K562 treated with DMSO at 1 percent for 24 hours (cell line): ENCODE data around the gene CIITA. TPM values are rescaled to one million over a fixed set of nuclear protein-coding genes. Genes with fewer than 3 reads are reported as not detected.

Experiments used
- total RNA-seq: library from RNA; unstranded; fragments of 300-600 nt; gene quantifications from 2 replicates; pipeline ENCODE4 v1.2.3, GENCODE V29; 2022; ENCODE audit warnings: low read depth; ENCODE audit not compliant: insufficient read depth

The CIITA gene, protein sequence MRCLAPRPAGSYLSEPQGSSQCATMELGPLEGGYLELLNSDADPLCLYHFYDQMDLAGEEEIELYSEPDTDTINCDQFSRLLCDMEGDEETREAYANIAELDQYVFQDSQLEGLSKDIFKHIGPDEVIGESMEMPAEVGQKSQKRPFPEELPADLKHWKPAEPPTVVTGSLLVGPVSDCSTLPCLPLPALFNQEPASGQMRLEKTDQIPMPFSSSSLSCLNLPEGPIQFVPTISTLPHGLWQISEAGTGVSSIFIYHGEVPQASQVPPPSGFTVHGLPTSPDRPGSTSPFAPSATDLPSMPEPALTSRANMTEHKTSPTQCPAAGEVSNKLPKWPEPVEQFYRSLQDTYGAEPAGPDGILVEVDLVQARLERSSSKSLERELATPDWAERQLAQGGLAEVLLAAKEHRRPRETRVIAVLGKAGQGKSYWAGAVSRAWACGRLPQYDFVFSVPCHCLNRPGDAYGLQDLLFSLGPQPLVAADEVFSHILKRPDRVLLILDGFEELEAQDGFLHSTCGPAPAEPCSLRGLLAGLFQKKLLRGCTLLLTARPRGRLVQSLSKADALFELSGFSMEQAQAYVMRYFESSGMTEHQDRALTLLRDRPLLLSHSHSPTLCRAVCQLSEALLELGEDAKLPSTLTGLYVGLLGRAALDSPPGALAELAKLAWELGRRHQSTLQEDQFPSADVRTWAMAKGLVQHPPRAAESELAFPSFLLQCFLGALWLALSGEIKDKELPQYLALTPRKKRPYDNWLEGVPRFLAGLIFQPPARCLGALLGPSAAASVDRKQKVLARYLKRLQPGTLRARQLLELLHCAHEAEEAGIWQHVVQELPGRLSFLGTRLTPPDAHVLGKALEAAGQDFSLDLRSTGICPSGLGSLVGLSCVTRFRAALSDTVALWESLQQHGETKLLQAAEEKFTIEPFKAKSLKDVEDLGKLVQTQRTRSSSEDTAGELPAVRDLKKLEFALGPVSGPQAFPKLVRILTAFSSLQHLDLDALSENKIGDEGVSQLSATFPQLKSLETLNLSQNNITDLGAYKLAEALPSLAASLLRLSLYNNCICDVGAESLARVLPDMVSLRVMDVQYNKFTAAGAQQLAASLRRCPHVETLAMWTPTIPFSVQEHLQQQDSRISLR
- total RNA-seq: 0.43 TPM in 1 of 2 replicates, not detected in the other

GRCh38 chr16:10876799-10877341 is at the start of gene CIITA:
Gene CIITA, plus strand, starts transcription at chr16:10877202. Its CDS starts 129 bp downstream, at chr16:10877331.

DNA sequence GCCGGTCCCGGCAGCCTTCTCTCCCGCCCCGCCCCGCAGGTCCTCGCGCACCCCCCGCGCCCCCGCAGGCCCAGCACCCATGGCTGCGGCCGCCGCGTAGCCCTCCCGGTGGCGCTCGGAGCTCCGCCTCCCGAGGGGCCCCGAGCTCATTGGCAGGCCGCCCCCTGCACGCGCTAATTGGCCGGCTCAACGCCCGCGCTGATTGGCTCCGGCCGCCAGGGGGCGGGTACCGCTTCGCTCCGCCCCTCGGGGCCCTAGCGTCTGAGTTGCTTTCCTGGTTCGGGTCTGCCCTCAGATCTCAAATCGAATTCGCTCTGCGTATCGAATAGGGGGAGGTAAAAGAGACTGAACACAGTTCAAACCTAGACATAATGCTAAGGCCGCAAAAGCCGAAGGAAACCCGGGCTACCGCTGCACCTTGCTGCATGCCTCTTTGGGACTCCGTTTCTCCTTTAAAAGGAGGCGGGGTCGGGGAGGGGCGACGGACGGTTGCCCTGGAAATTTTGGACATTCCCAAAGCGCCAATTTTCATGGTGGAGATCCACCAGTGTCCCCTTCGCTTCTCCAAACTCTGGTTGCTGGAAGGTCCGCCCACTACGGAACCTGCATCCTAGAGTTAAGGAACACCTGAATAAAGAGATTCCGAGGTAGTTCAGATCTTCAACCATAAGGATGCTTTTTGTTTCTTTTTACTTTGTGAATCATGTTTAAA is 65.5 kb downstream of the CIITA start, which contains the start of gene DEXI:
TSS of gene DEXI (minus strand) at position 117 of the 712 bp plus-strand sequence. CDS start 463 bp downstream, outside the sequence.

DNA sequence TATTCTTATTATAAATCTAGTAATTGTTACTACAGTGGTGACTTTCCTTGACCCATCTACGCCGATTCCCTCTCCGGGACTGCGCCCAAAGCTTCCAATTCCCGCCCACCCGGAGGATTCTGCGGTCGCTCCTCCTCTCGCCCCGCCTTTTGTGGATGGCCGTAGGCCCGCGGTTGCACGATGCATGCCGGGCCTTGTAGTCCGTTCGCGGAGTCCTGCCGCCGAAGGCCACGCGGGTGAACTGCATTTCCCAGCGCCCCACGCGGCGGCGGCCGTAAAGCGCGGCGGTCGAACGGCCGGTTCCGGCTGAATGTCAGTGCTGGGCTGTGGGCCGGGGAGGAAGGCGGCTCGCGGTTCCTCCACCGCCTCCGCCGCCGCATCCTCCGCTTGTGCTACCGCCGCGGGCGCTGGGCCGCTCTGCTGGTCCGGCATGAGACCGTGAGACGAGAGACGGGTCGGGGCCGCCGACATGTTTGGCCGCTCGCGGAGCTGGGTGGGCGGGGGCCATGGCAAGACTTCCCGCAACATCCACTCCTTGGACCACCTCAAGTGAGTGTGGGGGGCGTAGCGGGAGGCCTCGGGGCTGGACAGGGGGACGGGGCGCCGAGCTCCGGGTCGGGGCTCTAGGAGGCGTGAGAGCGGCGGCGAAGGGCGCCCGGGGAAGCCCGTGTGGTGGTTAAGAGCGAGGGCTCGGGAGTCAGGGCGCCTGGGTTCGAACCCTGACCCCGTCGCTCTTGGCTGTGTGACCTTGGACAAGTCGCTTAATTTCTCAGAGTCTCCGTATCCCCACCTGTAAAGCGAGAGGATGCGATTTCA is 67.5 kb downstream of the CIITA start, which contains the start of gene CLEC16A:
TSS of gene CLEC16A (plus strand) at position 316 of the 816 bp plus-strand sequence. CDS start at position 470, 154 bp downstream.

Other genes with a start within 250 kb of the CIITA start
- gene TEKT5, start 182.3 kb upstream of the CIITA start, total RNA-seq: 0.57 and 1.4 TPM in 2 replicates
- 31.0 and 34.0 TPM in 2 replicates for gene NUBP1, start 133.4 kb upstream of the CIITA start, total RNA-seq
- 0.12 TPM in 1 of 2 replicates, not detected in the other for gene TVP23A, start 58.4 kb upstream of the CIITA start, total RNA-seq
- 57.6 and 64.7 TPM in 2 replicates for gene DEXI, start 65.3 kb downstream of the CIITA start, total RNA-seq
- 24.4 and 24.6 TPM in 2 replicates for gene CLEC16A, start 67.4 kb downstream of the CIITA start, total RNA-seq